LNCAP (cell line): Measurements from ENCODE around the gene ERG.

Experiments
- TF ChIP-seq, protein P1 (sequence below): fragments of 450-650 bp; IDR thresholded peaks from 2 replicates; pipeline ENCODE4 v1.5.1; 2017; ENCODE audit warnings: mild to moderate bottlenecking

Gene ERG

DNA sequence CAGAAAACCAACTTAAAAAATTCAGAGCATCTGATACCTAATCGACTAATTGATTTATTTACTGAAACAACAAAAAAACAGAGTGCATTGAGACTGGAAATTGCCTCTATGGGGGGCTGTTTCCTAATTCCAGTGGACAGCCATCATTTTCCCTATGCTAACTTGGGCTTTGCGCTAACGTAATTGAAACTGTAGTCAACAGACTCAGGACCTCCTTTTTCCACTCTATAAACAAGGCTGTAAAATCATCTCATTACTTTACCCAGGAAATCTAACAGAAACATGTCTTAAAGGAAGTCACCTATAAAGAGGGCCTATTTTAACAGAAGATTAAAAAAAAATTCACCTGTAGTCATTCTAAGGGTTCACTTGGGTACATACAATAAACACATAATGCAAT is 2.1 kb downstream of the ERG start:
- TF ChIP-seq, protein P1, sequence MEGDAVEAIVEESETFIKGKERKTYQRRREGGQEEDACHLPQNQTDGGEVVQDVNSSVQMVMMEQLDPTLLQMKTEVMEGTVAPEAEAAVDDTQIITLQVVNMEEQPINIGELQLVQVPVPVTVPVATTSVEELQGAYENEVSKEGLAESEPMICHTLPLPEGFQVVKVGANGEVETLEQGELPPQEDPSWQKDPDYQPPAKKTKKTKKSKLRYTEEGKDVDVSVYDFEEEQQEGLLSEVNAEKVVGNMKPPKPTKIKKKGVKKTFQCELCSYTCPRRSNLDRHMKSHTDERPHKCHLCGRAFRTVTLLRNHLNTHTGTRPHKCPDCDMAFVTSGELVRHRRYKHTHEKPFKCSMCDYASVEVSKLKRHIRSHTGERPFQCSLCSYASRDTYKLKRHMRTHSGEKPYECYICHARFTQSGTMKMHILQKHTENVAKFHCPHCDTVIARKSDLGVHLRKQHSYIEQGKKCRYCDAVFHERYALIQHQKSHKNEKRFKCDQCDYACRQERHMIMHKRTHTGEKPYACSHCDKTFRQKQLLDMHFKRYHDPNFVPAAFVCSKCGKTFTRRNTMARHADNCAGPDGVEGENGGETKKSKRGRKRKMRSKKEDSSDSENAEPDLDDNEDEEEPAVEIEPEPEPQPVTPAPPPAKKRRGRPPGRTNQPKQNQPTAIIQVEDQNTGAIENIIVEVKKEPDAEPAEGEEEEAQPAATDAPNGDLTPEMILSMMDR, result no peak

DNA sequence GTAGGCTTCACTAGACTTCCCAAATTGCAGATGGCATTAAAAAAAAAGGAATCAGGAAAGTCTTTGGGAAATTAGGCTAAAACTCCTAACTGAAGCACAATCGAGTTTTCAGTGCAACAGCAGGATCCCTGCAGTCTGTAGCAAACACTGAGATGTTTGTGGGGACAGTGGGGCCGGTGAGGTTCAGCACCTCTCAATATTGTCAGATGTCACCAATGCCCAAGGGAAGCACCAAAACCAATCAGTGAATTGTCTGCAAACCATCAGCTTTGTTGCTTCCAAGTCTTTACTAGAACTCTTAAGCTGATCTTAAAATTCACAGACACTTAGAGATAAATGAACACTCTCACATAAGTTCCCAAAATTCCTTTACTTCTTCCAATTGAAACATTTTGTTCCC is 2.6 kb downstream of the ERG start:
- TF ChIP-seq, protein P1, result no peak

DNA sequence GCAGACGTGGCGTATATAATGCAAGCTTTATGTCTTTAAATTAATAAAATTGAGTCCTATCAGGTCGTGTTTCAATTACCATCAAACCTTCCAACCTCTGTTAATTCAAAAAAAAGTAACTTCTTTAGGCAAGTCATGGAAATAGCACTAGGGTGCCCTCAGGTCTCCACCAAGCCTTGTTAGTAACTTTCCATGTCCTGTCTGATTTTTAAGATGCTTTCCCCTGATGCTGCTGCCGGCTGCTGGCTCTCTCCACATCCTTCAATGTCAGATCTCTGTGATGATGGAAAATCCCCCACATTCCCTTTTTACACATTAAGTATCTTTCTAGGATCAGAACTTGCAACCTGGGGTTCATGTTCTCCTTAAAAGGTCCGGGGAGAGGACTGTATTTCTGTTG is 3.0 kb downstream of the ERG start:
- TF ChIP-seq, protein P1, result no peak

- TF ChIP-seq, protein P1, result no peak
These were observed 3.6 kb downstream of the ERG start for GRCh38 chr21:38494703-38495102.

GRCh38 chr21:38494251-38494642 is 4.0 kb downstream of the ERG start:
- TF ChIP-seq, protein P1, result no peak

GRCh38 chr21:38493549-38494250 is 4.6 kb downstream of the ERG start:
- TF ChIP-seq, protein P1, result no peak

- TF ChIP-seq, protein P1, result no peak
These were observed 6.3 kb downstream of the ERG start for GRCh38 chr21:38492007-38492406.

DNA sequence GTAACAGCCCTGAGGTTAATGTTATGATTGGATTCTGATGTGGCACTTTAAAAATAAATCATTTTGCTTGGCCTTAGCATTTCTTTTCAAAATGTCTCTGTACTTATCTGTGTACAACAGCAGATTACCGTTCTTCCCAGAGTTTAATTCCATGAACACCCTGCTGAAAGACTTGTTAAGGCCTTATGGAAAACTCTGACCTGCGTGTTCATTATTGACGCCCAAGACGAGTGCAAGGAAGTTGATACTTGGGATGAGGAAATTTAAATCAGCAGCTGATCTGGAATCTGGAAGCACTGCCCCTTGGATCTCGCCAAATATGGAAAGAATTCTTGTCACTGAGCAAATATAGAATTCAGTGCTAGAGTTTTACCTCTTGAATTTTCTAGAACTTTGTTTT is 6.7 kb downstream of the ERG start:
- TF ChIP-seq, protein P1, result no peak
